ENCODE results near the gene BCL6B.

Gene BCL6B

DNA sequence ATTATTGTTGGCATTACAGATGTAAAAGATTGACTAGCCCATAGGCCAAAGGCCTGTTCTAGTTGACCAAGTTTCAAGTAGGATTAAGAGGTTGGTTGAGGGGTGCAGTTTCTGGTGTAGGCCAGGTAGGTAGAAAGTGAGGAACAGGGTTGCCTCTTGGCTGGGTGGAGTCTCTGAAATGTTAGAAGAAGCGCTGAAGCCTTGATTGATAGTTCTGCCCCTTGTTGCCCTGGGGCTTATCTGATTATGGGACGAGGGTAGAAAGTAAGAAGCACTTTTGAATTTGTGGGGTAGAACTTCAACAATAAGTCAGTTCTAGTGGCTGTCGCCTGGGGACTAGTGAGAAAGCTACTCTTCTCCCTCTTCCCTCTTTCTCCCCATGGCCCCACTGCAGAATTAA lies 6.2 kb downstream of the BCL6B start:
- no peaks in the 10 kb centered on the region for H3K4me1 ChIP-seq (ENCODE audit: control insufficient read depth, insufficient read depth, low read length)
- H3K9me3 ChIP-seq (ENCODE audit: control insufficient read depth, low read length), result no peaks in the 10 kb centered on the region
- no peak overlapping the region for H3K27ac ChIP-seq (ENCODE audit: insufficient read depth, low read depth, low read length, poor library complexity, severe bottlenecking)
- H3K27me3 ChIP-seq (ENCODE audit: control insufficient read depth, insufficient read depth, low read length, poor library complexity, severe bottlenecking), result peaks cover 7% of the 10 kb centered on the region
- 89 to 92% methylated on average over 2 to 3 of the region's 3 CpGs for WGBS, 2 experiments
- H3K4me3 ChIP-seq (ENCODE audit: insufficient read depth, low read depth, low read length), result no peak overlapping the region
- H3K36me3 ChIP-seq (ENCODE audit: control insufficient read depth, insufficient read depth, low read length), result no peaks in the 10 kb centered on the region

DNA sequence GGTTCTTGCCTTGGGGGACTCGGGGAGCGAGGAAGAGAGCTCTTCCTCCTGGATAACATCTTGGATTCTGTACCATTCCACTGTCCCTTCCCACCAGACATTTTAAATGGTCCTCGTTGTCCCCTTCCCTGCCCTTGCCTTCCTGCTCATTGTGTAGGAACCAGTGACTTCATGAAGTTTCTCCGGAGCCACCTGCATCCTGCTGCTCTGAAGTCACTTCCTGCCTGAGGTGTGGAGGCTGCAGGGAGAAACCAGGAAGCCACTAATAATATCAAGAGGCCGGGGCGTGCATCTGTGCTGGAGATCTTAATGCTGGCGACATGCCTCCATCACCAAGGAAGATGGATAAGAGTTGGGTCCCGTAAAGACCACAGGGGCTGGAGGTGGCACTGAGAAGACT lies 6.8 kb downstream of the BCL6B start:
- 89 to 92% methylated on average over 8 of the region's 8 CpGs for WGBS, 2 experiments

DNA sequence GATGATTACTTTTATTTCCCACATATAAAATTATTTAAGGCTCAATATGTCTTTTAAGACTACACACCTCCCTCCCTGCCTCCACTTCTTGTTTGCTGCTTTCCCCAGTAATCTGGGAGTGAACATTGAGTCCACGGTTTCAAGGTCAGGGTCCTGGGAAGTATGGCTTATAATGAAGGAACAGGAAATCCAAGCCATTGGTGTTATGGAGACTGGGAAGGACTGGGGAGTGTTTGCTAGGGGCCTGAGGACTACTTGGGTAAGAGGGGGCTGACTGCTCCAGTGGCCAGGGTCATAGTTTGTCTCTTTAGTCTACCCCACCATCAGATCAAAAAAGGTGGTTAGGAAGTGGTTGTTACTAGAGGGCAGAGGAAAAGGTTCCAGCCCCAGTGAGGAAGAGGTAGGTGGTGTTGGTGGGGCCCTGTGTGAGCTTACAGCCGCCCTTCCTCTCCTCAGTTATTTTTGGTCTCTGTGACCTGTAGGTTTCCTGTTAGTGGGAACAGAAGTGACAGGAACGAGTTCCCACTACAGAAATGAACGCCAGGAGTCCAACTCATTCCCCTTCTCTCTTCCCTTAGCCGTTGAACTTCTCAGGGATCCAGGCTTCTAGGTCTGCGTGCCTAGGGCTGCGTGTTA lies 12.2 kb downstream of the BCL6B start:
- H3K4me3 ChIP-seq (ENCODE audit: insufficient read depth, low read depth, low read length), result peak overlapping the region; percentile 62
- no peaks in the 10 kb centered on the region for H3K36me3 ChIP-seq (ENCODE audit: control insufficient read depth, insufficient read depth, low read length)
- H3K9me3 ChIP-seq (ENCODE audit: control insufficient read depth, low read length), result no peaks in the 10 kb centered on the region
- no peak overlapping the region for H3K27ac ChIP-seq (ENCODE audit: insufficient read depth, low read depth, low read length, poor library complexity, severe bottlenecking)
- H3K27me3 ChIP-seq (ENCODE audit: control insufficient read depth, insufficient read depth, low read length, poor library complexity, severe bottlenecking), result peaks cover 12% of the 10 kb centered on the region
- 33 to 35% methylated on average over 7 of the region's 7 CpGs for WGBS, 2 experiments
- H3K4me1 ChIP-seq (ENCODE audit: control insufficient read depth, insufficient read depth, low read length), result peaks cover 8% of the 10 kb centered on the region

More for the DNA sequence above, 6.8 kb downstream of the BCL6B start:
- no peak overlapping the region for H3K27ac ChIP-seq (ENCODE audit: insufficient read depth, low read depth, low read length, poor library complexity, severe bottlenecking)
- no peaks in the 10 kb centered on the region for H3K4me1 ChIP-seq (ENCODE audit: control insufficient read depth, insufficient read depth, low read length)
- H3K9me3 ChIP-seq (ENCODE audit: control insufficient read depth, low read length), result no peaks in the 10 kb centered on the region
- no peaks in the 10 kb centered on the region for H3K36me3 ChIP-seq (ENCODE audit: control insufficient read depth, insufficient read depth, low read length)
- H3K4me3 ChIP-seq (ENCODE audit: insufficient read depth, low read depth, low read length), result no peak overlapping the region
- peaks cover 2% of the 10 kb centered on the region for H3K27me3 ChIP-seq (ENCODE audit: control insufficient read depth, insufficient read depth, low read length, poor library complexity, severe bottlenecking)

DNA sequence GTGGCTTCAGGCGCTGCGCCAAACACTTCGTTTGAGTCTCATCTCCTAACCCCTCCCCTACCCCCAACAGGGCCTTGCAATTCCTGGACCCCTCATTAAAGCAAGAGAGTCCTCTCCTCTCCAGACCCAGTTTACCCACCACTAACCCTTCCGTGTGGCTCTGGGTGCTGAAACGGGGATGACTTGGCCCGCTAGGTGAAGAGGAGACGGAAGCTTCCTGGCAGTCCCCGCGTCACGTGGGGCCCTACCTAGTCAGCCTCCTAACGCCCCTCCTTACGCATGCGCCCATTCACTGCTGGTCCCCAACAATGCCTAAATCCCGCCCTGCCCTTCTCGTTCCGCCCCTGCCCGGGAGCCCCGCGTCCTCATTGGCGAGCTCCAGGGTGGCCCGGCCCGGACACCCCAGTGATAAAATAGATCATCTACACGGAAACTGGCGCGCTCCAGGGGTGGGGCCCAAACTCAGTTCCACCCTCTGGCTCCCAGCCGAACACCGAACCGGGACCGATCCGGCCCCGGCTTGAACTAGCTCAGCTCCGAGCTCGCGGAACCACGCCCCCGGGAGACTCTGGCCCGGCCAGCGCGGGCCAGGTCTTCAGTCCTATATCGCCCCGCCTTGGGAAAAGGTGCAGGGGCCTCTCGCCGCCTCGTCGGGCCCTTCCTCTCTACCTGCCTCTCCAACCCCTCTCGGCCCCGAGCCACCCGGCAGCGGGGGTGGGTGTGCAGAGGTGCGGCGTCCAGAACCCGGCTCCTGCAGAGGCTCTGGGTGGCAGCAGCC lies 12.9 kb downstream of the BCL6B start, which contains the start of gene SLC16A13:
TSS of gene SLC16A13 (plus strand) at position 425 of the 778 bp plus-strand sequence. CDS start 368 bp downstream, outside the sequence.
- 2% methylated on average over 52 of the region's 52 CpGs for WGBS, 2 experiments
- Histone ChIP-seq H3K4me3 (ENCODE audit: insufficient read depth, low read depth, low read length) (peak within 1 kb of the TSS; percentile 62), H3K36me3 (ENCODE audit: control insufficient read depth, insufficient read depth, low read length) (no peaks in the 10 kb centered on the region), H3K9me3 (ENCODE audit: control insufficient read depth, low read length) (no peaks in the 10 kb centered on the region), H3K27me3 (ENCODE audit: control insufficient read depth, insufficient read depth, low read length, poor library complexity, severe bottlenecking) (peaks cover 12% of the 10 kb centered on the region), H3K27ac (ENCODE audit: insufficient read depth, low read depth, low read length, poor library complexity, severe bottlenecking) (no peak within 1 kb of the TSS), H3K4me1 (ENCODE audit: control insufficient read depth, insufficient read depth, low read length) (peaks cover 8% of the 10 kb centered on the region)

DNA sequence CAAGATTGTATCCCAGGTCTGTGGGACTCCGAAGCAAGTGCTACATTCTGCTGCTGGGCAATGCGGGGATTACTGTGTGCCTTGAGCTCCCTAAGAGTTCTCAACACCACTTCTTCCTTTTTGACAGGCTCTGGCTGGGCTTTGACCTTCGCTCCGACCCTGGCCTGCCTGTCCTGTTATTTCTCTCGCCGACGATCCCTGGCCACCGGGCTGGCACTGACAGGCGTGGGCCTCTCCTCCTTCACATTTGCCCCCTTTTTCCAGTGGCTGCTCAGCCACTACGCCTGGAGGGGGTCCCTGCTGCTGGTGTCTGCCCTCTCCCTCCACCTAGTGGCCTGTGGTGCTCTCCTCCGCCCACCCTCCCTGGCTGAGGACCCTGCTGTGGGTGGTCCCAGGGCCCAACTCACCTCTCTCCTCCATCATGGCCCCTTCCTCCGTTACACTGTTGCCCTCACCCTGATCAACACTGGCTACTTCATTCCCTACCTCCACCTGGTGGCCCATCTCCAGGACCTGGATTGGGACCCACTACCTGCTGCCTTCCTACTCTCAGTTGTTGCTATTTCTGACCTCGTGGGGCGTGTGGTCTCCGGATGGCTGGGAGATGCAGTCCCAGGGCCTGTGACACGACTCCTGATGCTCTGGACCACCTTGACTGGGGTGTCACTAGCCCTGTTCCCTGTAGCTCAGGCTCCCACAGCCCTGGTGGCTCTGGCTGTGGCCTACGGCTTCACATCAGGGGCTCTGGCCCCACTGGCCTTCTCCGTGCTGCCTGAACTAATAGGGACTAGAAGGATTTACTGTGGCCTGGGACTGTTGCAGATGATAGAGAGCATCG lies 15.4 kb downstream of the BCL6B start:
- H3K36me3 ChIP-seq (ENCODE audit: control insufficient read depth, insufficient read depth, low read length), result no peaks in the 10 kb centered on the region
- peaks cover 35% of the 10 kb centered on the region for H3K27me3 ChIP-seq (ENCODE audit: control insufficient read depth, insufficient read depth, low read length, poor library complexity, severe bottlenecking)
- peaks cover 24% of the 10 kb centered on the region for H3K4me1 ChIP-seq (ENCODE audit: control insufficient read depth, insufficient read depth, low read length)
- WGBS, 2 experiments, result 83 to 84% methylated on average over 19 of the region's 19 CpGs
- H3K4me3 ChIP-seq (ENCODE audit: insufficient read depth, low read depth, low read length), result no peak overlapping the region
- H3K27ac ChIP-seq (ENCODE audit: insufficient read depth, low read depth, low read length, poor library complexity, severe bottlenecking), result no peak overlapping the region
- no peaks in the 10 kb centered on the region for H3K9me3 ChIP-seq (ENCODE audit: control insufficient read depth, low read length)

DNA sequence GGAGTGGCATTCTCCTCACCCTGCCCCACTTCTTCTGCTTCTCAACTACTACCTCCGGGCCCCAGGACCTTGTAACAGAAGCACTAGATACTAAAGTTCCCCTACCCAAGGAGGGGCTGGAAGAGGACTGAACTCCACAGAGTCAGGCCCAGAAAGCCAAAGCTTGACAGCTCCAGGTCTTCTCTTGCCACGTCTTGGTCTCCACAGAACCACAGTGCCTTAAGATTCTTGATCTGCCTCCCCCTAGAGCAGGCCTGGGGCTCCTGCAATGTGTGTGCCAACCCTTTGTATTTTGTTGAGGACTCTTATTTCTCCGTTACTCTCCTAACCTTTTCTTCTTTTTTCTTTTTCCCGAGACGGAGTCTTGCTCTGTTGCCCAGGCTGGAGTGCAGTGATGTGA lies 17.0 kb downstream of the BCL6B start:
- no peak overlapping the region for H3K4me3 ChIP-seq (ENCODE audit: insufficient read depth, low read depth, low read length)
- H3K4me1 ChIP-seq (ENCODE audit: control insufficient read depth, insufficient read depth, low read length), result peaks cover 32% of the 10 kb centered on the region
- no peaks in the 10 kb centered on the region for H3K9me3 ChIP-seq (ENCODE audit: control insufficient read depth, low read length)
- 89 to 92% methylated on average over 5 of the region's 5 CpGs for WGBS, 2 experiments
- H3K36me3 ChIP-seq (ENCODE audit: control insufficient read depth, insufficient read depth, low read length), result no peaks in the 10 kb centered on the region
- H3K27me3 ChIP-seq (ENCODE audit: control insufficient read depth, insufficient read depth, low read length, poor library complexity, severe bottlenecking), result peaks cover 50% of the 10 kb centered on the region
- H3K27ac ChIP-seq (ENCODE audit: insufficient read depth, low read depth, low read length, poor library complexity, severe bottlenecking), result no peak overlapping the region

DNA sequence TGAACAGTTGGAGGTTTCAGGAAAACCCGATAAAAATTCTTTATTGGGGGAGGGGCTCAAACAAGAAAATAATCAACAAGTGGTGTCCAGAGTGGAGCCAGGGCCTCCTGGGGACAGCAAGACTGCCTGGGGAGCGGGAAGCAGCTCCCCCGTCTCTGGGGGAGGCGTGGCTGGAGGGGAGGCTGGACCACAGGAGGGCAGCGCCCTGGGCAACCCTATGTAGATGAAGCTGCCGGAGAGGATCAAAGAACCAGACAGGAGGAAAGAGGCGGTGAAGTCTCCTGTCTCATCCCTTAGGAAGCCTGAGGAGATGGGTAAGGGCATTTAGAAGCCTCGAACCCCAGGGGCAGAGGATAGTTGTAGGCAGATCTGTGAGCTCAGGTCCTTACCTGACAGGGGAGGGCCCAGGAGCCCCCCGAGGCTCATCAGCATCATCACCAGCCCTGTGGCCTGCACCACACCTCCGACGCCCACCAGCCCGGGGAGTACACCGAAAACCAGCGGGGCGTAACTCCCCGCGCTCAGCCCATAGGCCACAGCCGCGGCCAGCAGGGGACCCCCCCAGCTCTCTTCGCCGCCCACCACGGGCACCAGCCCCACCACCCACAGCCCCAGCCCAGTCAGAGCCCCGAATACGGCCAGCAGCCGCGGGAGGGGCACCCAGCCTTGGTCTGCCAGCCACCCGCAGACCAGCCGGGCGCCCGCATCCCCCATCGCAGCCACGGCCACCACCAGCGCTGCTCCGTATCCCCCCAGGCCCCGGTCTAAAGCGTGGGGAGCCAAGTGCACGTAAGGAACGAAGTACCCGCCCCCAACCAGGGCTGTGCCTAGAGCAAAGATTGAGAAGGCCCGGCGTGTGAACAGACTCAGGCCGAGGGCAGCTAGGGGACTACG lies 19.0 kb downstream of the BCL6B start:
- no peaks in the 10 kb centered on the region for H3K9me3 ChIP-seq (ENCODE audit: control insufficient read depth, low read length)
- WGBS, 2 experiments, result 10 to 13% methylated on average over 43 of the region's 43 CpGs
- H3K27ac ChIP-seq (ENCODE audit: insufficient read depth, low read depth, low read length, poor library complexity, severe bottlenecking), result no peak overlapping the region
- no peaks in the 10 kb centered on the region for H3K36me3 ChIP-seq (ENCODE audit: control insufficient read depth, insufficient read depth, low read length)
- no peak overlapping the region for H3K4me3 ChIP-seq (ENCODE audit: insufficient read depth, low read depth, low read length)
- H3K4me1 ChIP-seq (ENCODE audit: control insufficient read depth, insufficient read depth, low read length), result peaks cover 36% of the 10 kb centered on the region
- peaks cover 62% of the 10 kb centered on the region for H3K27me3 ChIP-seq (ENCODE audit: control insufficient read depth, insufficient read depth, low read length, poor library complexity, severe bottlenecking)

DNA sequence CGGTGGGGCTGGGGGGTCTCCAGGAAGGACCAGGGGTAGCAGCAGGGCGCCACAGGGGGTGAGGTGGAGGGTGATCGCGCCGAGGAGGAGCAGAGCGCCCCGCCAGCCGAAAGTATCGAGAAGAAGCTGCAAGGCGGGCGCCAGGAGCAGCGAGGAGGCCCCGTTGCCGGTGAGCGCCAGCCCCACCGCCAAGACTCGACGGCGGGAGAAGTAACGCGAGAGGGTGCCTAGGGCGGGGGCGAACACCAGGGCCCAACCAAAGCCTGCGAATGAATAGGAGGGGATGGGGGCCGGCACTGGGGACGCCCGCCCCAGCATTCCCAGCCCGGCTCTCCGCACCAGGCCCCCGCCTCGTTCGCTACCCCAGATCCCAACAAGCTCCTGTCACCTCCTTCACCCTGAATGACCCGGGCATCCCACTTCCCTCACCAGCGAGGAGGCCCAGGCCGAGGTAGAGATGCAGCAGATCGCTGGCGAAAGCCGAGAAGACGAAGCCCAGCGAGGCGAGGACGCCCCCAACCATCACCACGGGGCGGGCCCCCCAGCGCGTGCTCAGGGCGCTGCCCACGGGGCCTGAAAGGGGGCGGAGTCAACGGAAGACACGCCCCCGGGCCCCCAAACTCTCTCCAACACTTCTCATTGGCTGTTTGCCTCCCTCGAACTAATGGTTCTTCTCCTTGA lies 19.8 kb downstream of the BCL6B start:
- WGBS, 2 experiments, result 3 to 4% methylated on average over 53 of the region's 53 CpGs
- peak overlapping the region; percentile 5 for H3K4me3 ChIP-seq (ENCODE audit: insufficient read depth, low read depth, low read length)
- H3K9me3 ChIP-seq (ENCODE audit: control insufficient read depth, low read length), result no peaks in the 10 kb centered on the region
- peaks cover 36% of the 10 kb centered on the region for H3K4me1 ChIP-seq (ENCODE audit: control insufficient read depth, insufficient read depth, low read length)
- no peak overlapping the region for H3K27ac ChIP-seq (ENCODE audit: insufficient read depth, low read depth, low read length, poor library complexity, severe bottlenecking)
- H3K27me3 ChIP-seq (ENCODE audit: control insufficient read depth, insufficient read depth, low read length, poor library complexity, severe bottlenecking), result peaks cover 61% of the 10 kb centered on the region
- no peaks in the 10 kb centered on the region for H3K36me3 ChIP-seq (ENCODE audit: control insufficient read depth, insufficient read depth, low read length)

DNA sequence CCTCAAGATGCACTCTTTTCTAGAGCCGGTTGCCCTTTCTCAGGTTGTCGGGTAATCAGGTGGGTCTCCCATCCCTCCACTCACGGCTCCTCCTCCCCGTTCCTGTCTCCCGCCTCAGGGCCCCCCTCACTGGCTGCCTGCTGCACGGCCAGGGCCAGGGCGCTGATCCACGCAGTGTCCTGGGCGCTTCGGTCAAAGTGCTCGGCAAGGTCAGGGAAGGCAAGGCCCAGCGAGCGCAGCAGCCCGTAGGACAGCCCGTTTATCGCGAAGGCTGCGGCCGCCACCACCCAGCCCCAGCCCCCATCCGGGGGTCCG lies 20.3 kb downstream of the BCL6B start:
- Histone ChIP-seq H3K4me1 (ENCODE audit: control insufficient read depth, insufficient read depth, low read length) (peaks cover 33% of the 10 kb centered on the region), H3K27me3 (ENCODE audit: control insufficient read depth, insufficient read depth, low read length, poor library complexity, severe bottlenecking) (peaks cover 61% of the 10 kb centered on the region), H3K36me3 (ENCODE audit: control insufficient read depth, insufficient read depth, low read length) (no peaks in the 10 kb centered on the region), H3K4me3 (ENCODE audit: insufficient read depth, low read depth, low read length) (peak overlapping the region; percentile 23), H3K9me3 (ENCODE audit: control insufficient read depth, low read length) (no peaks in the 10 kb centered on the region), H3K27ac (ENCODE audit: insufficient read depth, low read depth, low read length, poor library complexity, severe bottlenecking) (no peak overlapping the region)
- WGBS, 2 experiments, result 6% methylated on average over 21 of the region's 21 CpGs

Data from ectodermal cell (in vitro differentiated cells).